Neural crest cell (in vitro differentiated cells): ENCODE results near the gene SENP2. TPM values are rescaled to one million over a fixed set of nuclear protein-coding genes. Genes with fewer than 3 reads are reported as not detected.
"Not testable (repeated sequence)": the region's sequence is repeated elsewhere in the genome, so short reads cannot be mapped to it uniquely, and the experiment has no call there.

Source experiments
- DNase-seq: peaks from one replicate; pipeline ENCODE4 v3.0.0; 2021; ENCODE audit warnings: low read depth, mixed read lengths, low spot score
- H3K27ac Mint-ChIP-seq: one replicate; pipeline ENCODE4 v1.8.0; 2021; ENCODE audit warnings: mild to moderate bottlenecking, mixed read lengths; ENCODE audit not compliant: unreplicated experiment
- H3K27me3 Mint-ChIP-seq: 2 replicates; pipeline ENCODE4 v1.8.0; 2021; ENCODE audit warnings: low read depth, mild to moderate bottlenecking, mixed read lengths
- H3K36me3 Mint-ChIP-seq: 2 replicates; pipeline ENCODE4 v1.8.0; 2021; ENCODE audit warnings: low read depth, mild to moderate bottlenecking, mixed read lengths
- H3K4me1 Mint-ChIP-seq: 2 replicates; pipeline ENCODE4 v1.8.0; 2021; ENCODE audit warnings: mixed read lengths
- H3K4me3 Mint-ChIP-seq: one replicate; pipeline ENCODE4 v1.8.0; 2021; ENCODE audit warnings: mild to moderate bottlenecking, mixed read lengths
- H3K9me3 Mint-ChIP-seq: 2 replicates; pipeline ENCODE4 v1.8.0; 2021; ENCODE audit warnings: mixed read lengths
- total RNA-seq: library from RNA; stranded (reverse); gene quantifications from 2 replicates; pipeline ENCODE4 v1.2.1, GENCODE V29; 2021
- TF ChIP-seq, protein P1 (sequence below): fragments of 200-600 bp; sonication (generic); conservative IDR thresholded peaks from 2 replicates; pipeline ENCODE4 v1.5.0; 2021; ENCODE audit warnings: antibody characterized with exemption, mild to moderate bottlenecking

SENP2 gene
- total RNA-seq, 1 donor from 2014 or later: 46.7 TPM

GRCh38 chr3:185575108-185575869 is 10.8 kb upstream of the SENP2 start:
- not testable (repeated sequence) for H3K9me3 Mint-ChIP-seq, H3K27me3 Mint-ChIP-seq, H3K4me3 Mint-ChIP-seq, H3K36me3 Mint-ChIP-seq, H3K27ac Mint-ChIP-seq, H3K4me1 Mint-ChIP-seq
- peak; percentile 21 for DNase-seq
- TF ChIP-seq, protein P1, sequence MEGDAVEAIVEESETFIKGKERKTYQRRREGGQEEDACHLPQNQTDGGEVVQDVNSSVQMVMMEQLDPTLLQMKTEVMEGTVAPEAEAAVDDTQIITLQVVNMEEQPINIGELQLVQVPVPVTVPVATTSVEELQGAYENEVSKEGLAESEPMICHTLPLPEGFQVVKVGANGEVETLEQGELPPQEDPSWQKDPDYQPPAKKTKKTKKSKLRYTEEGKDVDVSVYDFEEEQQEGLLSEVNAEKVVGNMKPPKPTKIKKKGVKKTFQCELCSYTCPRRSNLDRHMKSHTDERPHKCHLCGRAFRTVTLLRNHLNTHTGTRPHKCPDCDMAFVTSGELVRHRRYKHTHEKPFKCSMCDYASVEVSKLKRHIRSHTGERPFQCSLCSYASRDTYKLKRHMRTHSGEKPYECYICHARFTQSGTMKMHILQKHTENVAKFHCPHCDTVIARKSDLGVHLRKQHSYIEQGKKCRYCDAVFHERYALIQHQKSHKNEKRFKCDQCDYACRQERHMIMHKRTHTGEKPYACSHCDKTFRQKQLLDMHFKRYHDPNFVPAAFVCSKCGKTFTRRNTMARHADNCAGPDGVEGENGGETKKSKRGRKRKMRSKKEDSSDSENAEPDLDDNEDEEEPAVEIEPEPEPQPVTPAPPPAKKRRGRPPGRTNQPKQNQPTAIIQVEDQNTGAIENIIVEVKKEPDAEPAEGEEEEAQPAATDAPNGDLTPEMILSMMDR: peak; percentile 72

GRCh38 chr3:185582236-185582635 is 3.9 kb upstream of the SENP2 start:
- no peak for DNase-seq
- Mint-ChIP-seq H3K4me3 (peak overlapping the region; percentile 77), H3K27ac (no peak overlapping the region), H3K27me3 (peaks cover 19% of the 10 kb centered on the region), H3K9me3 (no peaks in the 10 kb centered on the region), H3K36me3 (no peaks in the 10 kb centered on the region), H3K4me1 (peaks cover 29% of the 10 kb centered on the region)
- TF ChIP-seq, protein P1: no peak

GRCh38 chr3:185582871-185583270 is 3.2 kb upstream of the SENP2 start:
- Mint-ChIP-seq H3K36me3 (no peaks in the 10 kb centered on the region), H3K4me1 (peaks cover 29% of the 10 kb centered on the region), H3K9me3 (no peaks in the 10 kb centered on the region), H3K27ac (no peak overlapping the region), H3K27me3 (peaks cover 19% of the 10 kb centered on the region), H3K4me3 (peak overlapping the region; percentile 77)
- no peak for DNase-seq
- TF ChIP-seq, protein P1: no peak

DNA sequence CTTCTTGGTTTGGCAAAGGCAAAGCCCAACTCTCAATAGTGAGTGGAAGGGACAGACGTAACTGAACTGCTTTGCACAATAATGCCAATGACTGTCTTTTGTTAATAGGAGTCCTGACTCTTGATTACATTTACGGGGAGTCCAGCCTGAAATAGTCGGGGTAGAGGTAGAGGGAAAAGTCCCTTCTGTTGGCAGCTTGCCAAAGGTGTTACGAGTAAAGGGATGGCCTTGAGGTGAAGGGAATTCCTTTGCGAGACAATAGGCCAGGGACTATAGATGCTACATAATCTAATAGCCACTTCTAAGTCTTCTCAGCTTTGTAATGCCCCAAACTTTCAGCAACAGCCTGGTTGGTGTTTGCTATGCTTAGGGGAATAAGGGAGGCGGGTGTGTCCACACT is 2.2 kb upstream of the SENP2 start:
- Mint-ChIP-seq H3K36me3 (no peaks in the 10 kb centered on the region), H3K9me3 (no peaks in the 10 kb centered on the region), H3K27me3 (peaks cover 19% of the 10 kb centered on the region), H3K4me3 (peak overlapping the region; percentile 14), H3K27ac (no peak overlapping the region), H3K4me1 (peaks cover 35% of the 10 kb centered on the region)
- TF ChIP-seq, protein P1: no peak
- no peak for DNase-seq

GRCh38 chr3:185584686-185585085 is 1.4 kb upstream of the SENP2 start:
- TF ChIP-seq, protein P1: no peak
- H3K9me3 Mint-ChIP-seq: no peaks in the 10 kb centered on the region
- H3K36me3 Mint-ChIP-seq: no peaks in the 10 kb centered on the region
- H3K4me3 Mint-ChIP-seq: peak overlapping the region; percentile 68
- peaks cover 35% of the 10 kb centered on the region for H3K4me1 Mint-ChIP-seq
- no peak for DNase-seq
- H3K27ac Mint-ChIP-seq: peak overlapping the region; percentile 81
- peaks cover 19% of the 10 kb centered on the region for H3K27me3 Mint-ChIP-seq
